Mesendoderm (in vitro differentiated cells): ENCODE results near the gene MYO7A.

ENCODE experiments used
- DNase-seq: peaks from one replicate; pipeline ENCODE4 v3.0.0; 2013
- H2AK5ac ChIP-seq: 2 replicates; pipeline ENCODE4 v1.6.1; 2013; ENCODE audit warnings: low read length, inconsistent platforms
- H2BK120ac ChIP-seq: 2 replicates; pipeline ENCODE4 v1.6.1; 2013; ENCODE audit warnings: low read depth, mild to moderate bottlenecking, low read length, moderate library complexity, mixed read lengths
- H2BK15ac ChIP-seq: replicated peaks from 2 replicates; pipeline ENCODE4 v1.6.1; 2013; ENCODE audit warnings: low read depth, mild to moderate bottlenecking, moderate library complexity
- H2BK5ac ChIP-seq: 2 replicates; pipeline ENCODE4 v1.6.1; 2013; ENCODE audit warnings: low read length, inconsistent platforms
- H3K18ac ChIP-seq: 2 replicates; pipeline ENCODE4 v1.6.1; 2013; ENCODE audit warnings: mild to moderate bottlenecking, low read length, mixed read lengths
- H3K23ac ChIP-seq: one replicate; pipeline ENCODE4 v1.6.1; 2013; ENCODE audit warnings: low read length
- H3K27ac ChIP-seq: 2 replicates; pipeline ENCODE4 v1.5.1; 2013; ENCODE audit warnings: low read depth, mild to moderate bottlenecking, inconsistent platforms, low read length, moderate library complexity
- H3K27me3 ChIP-seq: 2 replicates; pipeline ENCODE4 v1.6.1; 2013; ENCODE audit warnings: low read length, control low read depth, mild to moderate bottlenecking, inconsistent platforms; ENCODE audit not compliant: insufficient read depth, poor library complexity
- H3K36me3 ChIP-seq: 2 replicates; pipeline ENCODE4 v1.6.1; 2013; ENCODE audit warnings: low read length, inconsistent platforms; ENCODE audit not compliant: control insufficient read depth, insufficient read depth
- H3K4ac ChIP-seq: one replicate; pipeline ENCODE4 v1.6.1; 2013; ENCODE audit warnings: low read depth, mild to moderate bottlenecking, low read length, moderate library complexity
- H3K4me1 ChIP-seq: 2 replicates; pipeline ENCODE4 v1.6.1; 2013; ENCODE audit warnings: low read depth, low read length, inconsistent platforms; ENCODE audit not compliant: control insufficient read depth
- H3K4me2 ChIP-seq: 2 replicates; pipeline ENCODE4 v1.6.1; 2013; ENCODE audit warnings: low read length
- H3K4me3 ChIP-seq: 2 replicates; pipeline ENCODE4 v1.5.1; 2013; ENCODE audit warnings: mild to moderate bottlenecking, low read length
- H3K56ac ChIP-seq: one replicate; pipeline ENCODE4 v1.6.1; 2013; ENCODE audit warnings: low read length
- H3K79me1 ChIP-seq: 2 replicates; pipeline ENCODE4 v1.6.1; 2013; ENCODE audit warnings: low read length, inconsistent platforms
- H3K79me2 ChIP-seq: 2 replicates; pipeline ENCODE4 v1.6.1; 2013; ENCODE audit warnings: mild to moderate bottlenecking, low read length; ENCODE audit not compliant: control insufficient read depth, insufficient read depth
- H3K9ac ChIP-seq: 2 replicates; pipeline ENCODE4 v1.6.1; 2013; ENCODE audit warnings: low read length, inconsistent platforms
- H4K5ac ChIP-seq: one replicate; pipeline ENCODE4 v1.6.1; 2013; ENCODE audit warnings: low read length
- H4K8ac ChIP-seq: one replicate; pipeline ENCODE4 v1.6.1; 2013; ENCODE audit warnings: low read depth, mild to moderate bottlenecking, control low read depth, low read length, moderate library complexity
- WGBS: extraction: QIAGEN DNeasy Blood & Tissue Kit; methylation state at CpG from one replicate; pipeline ENCODE4 v1.1.7; 2013; ENCODE audit warnings: low lambda C conversion rate, missing lambda C conversion rate; ENCODE audit not compliant: insufficient coverage; ENCODE audit errors: extremely low coverage; 5-methylcytosine and 5-hydroxymethylcytosine counted together

MYO7A gene

DNA sequence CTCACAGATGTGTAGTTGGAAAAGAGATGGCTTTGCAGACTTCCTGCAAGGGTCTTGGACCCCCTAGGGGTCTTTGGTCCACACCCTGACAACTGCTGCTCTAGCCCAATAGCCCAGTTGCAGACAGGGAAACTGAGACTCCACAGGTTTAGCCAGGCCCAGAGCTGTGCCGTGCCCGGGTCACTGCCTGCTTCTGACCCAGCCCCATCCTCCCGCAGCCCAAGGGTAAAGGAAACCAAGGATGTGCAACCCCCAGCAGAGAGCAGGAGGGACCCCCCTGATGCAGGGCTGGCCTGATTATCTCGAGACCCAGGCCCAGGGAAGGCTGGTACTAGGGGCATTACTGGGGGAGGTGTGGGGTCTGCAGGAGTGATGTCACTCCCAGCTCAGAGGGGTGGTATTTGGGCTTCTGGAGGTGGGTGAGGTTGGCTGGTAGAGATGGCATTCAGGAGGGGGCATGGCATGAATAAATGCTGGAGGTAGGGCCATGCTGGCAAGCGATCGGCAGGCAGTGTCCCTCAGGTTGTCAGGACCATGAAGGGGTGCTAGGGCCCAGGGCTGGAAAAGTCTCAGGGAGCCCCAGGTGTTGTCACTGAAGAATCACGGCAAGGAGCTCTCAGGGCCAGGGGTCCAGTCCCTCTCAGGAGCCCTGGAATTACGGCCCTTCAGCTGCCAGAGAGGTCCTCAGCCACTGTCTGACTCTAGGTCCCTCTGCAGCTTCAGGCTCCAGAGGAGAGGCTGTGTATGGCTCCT is 21.1 kb downstream of the MYO7A start:
- Histone ChIP-seq H2BK5ac (no peak overlapping the region), H3K79me2 (no peaks in the 10 kb centered on the region), H3K4me3 (no peak overlapping the region), H2BK120ac (no peak overlapping the region), H4K5ac (no peak overlapping the region), H3K9ac (no peak overlapping the region), H3K27me3 (no peaks in the 10 kb centered on the region), H3K18ac (no peak overlapping the region), H3K79me1 (no peaks in the 10 kb centered on the region), H3K4me2 (no peak overlapping the region), H3K23ac (no peak overlapping the region), H3K56ac (no peak overlapping the region), H2BK15ac (no peak overlapping the region), H4K8ac (no peak overlapping the region), H3K4ac (no peak overlapping the region), H3K27ac (no peak overlapping the region), H3K4me1 (peaks cover 1% of the 10 kb centered on the region), H3K36me3 (no peaks in the 10 kb centered on the region), H2AK5ac (no peak overlapping the region)
- WGBS = no CpG with 5 or more reads among the region's 8 CpGs
- no peak for DNase-seq

DNA sequence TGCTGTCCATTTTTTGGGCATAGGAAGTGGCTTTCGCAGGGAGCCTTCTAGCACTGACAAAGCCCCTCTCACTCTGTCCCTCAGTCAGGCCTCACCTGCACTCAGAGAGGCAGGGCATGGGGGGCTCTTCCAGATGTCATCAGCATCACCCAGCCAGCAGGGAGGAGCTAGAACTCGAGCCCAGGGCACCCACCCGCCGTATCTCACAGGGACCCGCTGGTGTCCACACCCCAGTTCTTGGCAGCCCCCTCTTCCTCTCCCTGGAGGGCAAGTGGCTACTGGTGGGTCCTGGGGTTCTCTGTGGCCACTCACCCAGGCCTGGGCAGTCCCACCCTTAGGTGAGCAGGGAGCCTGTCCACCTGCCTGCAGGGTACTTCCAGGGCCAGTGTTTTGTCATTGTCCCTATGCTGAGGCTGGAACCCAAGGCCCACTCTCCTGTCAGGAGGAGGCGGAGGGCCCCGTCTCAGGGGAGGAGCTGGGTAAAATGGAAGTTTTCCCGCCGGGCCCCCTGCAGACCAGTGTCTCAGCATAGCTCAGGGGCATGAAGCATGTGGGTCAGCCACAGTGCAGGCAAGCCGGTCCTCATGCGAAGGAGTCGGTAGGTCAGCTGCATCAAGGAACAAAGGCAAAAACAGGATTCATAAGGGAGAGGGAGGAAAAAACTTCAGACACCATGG is 21.8 kb downstream of the MYO7A start:
- H3K79me1 ChIP-seq = no peaks in the 10 kb centered on the region
- no peak overlapping the region for H3K4me2 ChIP-seq
- no peak overlapping the region for H3K56ac ChIP-seq
- no peak overlapping the region for H2BK120ac ChIP-seq
- H4K5ac ChIP-seq = no peak overlapping the region
- H3K79me2 ChIP-seq = no peaks in the 10 kb centered on the region
- WGBS = no CpG with 5 or more reads among the region's 12 CpGs
- no peak overlapping the region for H2BK15ac ChIP-seq
- no peak overlapping the region for H3K4me3 ChIP-seq
- no peak overlapping the region for H3K23ac ChIP-seq
- H3K4me1 ChIP-seq = peaks cover 1% of the 10 kb centered on the region
- no peak overlapping the region for H3K4ac ChIP-seq
- H2AK5ac ChIP-seq = no peak overlapping the region
- H4K8ac ChIP-seq = no peak overlapping the region
- no peak overlapping the region for H3K18ac ChIP-seq
- H3K36me3 ChIP-seq = no peaks in the 10 kb centered on the region
- no peak for DNase-seq
- H3K27ac ChIP-seq = no peak overlapping the region
- H2BK5ac ChIP-seq = no peak overlapping the region
- no peaks in the 10 kb centered on the region for H3K27me3 ChIP-seq
- H3K9ac ChIP-seq = no peak overlapping the region

DNA sequence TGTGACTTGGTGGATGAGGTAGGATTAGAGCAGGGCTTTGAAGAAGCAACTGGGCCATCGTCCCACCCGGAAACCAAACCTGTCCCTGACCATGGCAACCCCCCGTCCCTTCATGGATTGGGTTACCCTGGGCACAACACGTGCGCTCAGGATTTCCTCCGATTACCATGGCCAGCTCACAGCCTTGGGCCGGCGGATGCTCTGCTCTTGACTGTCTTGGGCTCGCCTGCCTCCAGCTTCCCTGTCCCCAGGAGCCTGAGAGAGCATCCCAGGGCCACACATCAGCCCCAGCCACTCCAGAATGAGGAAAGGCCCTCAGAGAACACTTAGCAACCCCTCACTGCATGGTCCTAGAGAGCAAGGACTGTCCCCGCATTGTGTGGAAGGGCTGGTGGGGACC is 22.8 kb downstream of the MYO7A start:
- no peak overlapping the region for H3K4me3 ChIP-seq
- no peak overlapping the region for H3K4me2 ChIP-seq
- H3K23ac ChIP-seq = no peak overlapping the region
- H2BK120ac ChIP-seq = no peak overlapping the region
- H3K4ac ChIP-seq = no peak overlapping the region
- H3K79me2 ChIP-seq = no peaks in the 10 kb centered on the region
- no peak overlapping the region for H3K27ac ChIP-seq
- H2BK5ac ChIP-seq = no peak overlapping the region
- H3K56ac ChIP-seq = no peak overlapping the region
- no peaks in the 10 kb centered on the region for H3K36me3 ChIP-seq
- H3K27me3 ChIP-seq = no peaks in the 10 kb centered on the region
- H4K5ac ChIP-seq = no peak overlapping the region
- H2BK15ac ChIP-seq = no peak overlapping the region
- H3K18ac ChIP-seq = no peak overlapping the region
- no peak overlapping the region for H3K9ac ChIP-seq
- no peak overlapping the region for H4K8ac ChIP-seq
- no peaks in the 10 kb centered on the region for H3K79me1 ChIP-seq
- H3K4me1 ChIP-seq = peaks cover 1% of the 10 kb centered on the region
- WGBS = no CpG with 5 or more reads among the region's 10 CpGs
- no peak overlapping the region for H2AK5ac ChIP-seq
- DNase-seq = no peak

DNA sequence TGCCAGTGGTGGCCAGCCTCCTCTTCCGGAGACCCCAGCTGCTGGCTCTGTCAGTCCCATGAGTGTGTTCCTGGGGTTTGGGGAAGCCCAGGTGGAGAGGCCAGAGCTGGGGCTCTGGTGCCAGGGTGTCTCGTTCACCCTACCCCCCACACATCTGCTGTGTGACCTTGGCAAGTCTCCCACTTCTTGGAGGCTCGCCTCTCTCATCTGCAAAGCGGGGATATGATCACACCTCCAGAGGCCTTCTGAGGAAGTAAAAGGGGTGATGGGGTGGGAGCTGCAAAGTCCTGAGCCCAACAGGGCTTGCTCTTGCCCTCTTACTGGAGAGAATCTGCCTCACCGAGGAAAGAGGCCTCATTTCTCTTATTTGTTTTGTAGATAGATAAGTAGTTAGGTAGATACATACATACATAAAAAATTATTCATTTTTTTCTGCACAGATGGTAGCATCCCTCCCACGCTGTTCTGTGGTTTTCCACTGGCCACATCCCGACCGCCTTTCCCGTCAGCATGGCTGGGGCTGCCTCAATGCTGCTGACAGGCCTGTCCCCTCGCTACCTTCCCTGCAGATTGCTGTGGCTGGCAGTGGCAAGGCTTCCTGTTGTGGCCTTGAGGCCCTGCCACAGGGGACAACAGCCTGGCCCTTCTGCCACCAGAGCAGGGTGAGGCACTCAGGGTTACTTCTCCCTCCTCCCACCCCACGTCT is 23.9 kb downstream of the MYO7A start:
- no CpG with 5 or more reads among the region's 11 CpGs for WGBS
- no peaks in the 10 kb centered on the region for H3K27me3 ChIP-seq
- no peak overlapping the region for H3K4me2 ChIP-seq
- H3K9ac ChIP-seq = no peak overlapping the region
- no peaks in the 10 kb centered on the region for H3K79me2 ChIP-seq
- H2AK5ac ChIP-seq = no peak overlapping the region
- H3K4me3 ChIP-seq = no peak overlapping the region
- H3K27ac ChIP-seq = no peak overlapping the region
- H3K4me1 ChIP-seq = peaks cover 1% of the 10 kb centered on the region
- H2BK5ac ChIP-seq = no peak overlapping the region
- H4K5ac ChIP-seq = no peak overlapping the region
- no peak overlapping the region for H3K18ac ChIP-seq
- no peak overlapping the region for H4K8ac ChIP-seq
- H2BK120ac ChIP-seq = no peak overlapping the region
- H3K36me3 ChIP-seq = no peaks in the 10 kb centered on the region
- H2BK15ac ChIP-seq = no peak overlapping the region
- no peak for DNase-seq
- no peak overlapping the region for H3K23ac ChIP-seq
- H3K56ac ChIP-seq = no peak overlapping the region
- no peak overlapping the region for H3K4ac ChIP-seq
- H3K79me1 ChIP-seq = no peaks in the 10 kb centered on the region

DNA sequence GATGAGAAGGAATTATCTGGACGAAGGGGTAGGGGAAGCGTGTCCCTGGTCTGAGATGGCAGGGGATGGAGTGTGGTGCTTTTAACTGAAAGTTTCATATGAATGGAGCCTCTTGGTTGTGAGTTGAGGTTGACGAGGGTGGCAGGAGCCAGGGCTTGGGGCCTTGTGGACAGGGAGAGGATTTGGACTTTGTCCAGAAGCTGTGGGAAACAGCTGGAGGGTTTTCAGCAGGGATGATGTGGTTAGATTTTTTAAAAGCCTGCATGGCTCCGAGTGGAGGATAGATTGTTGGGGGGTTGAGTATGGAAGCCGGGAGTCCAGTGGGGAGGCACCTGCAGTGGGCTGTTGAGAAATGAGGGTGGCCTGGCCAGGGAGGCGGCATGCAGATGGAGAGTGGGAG is 24.8 kb downstream of the MYO7A start:
- no peaks in the 10 kb centered on the region for H3K79me2 ChIP-seq
- H3K18ac ChIP-seq = no peak overlapping the region
- no peaks in the 10 kb centered on the region for H3K36me3 ChIP-seq
- H3K9ac ChIP-seq = no peak overlapping the region
- H3K4me3 ChIP-seq = no peak overlapping the region
- H3K23ac ChIP-seq = no peak overlapping the region
- no peak overlapping the region for H3K56ac ChIP-seq
- H3K27ac ChIP-seq = no peak overlapping the region
- H3K4me1 ChIP-seq = peaks cover 1% of the 10 kb centered on the region
- H2BK120ac ChIP-seq = no peak overlapping the region
- no peak overlapping the region for H2BK5ac ChIP-seq
- H3K27me3 ChIP-seq = no peaks in the 10 kb centered on the region
- H3K4ac ChIP-seq = no peak overlapping the region
- no CpG with 5 or more reads among the region's 6 CpGs for WGBS
- H2AK5ac ChIP-seq = no peak overlapping the region
- H4K5ac ChIP-seq = no peak overlapping the region
- H3K79me1 ChIP-seq = no peaks in the 10 kb centered on the region
- DNase-seq = no peak
- H2BK15ac ChIP-seq = no peak overlapping the region
- H3K4me2 ChIP-seq = no peak overlapping the region
- H4K8ac ChIP-seq = no peak overlapping the region
